ENCODE data around the gene RB1.

GRCh38 chr13:48505012-48505411 is 201.5 kb downstream of the RB1 start:
- no peak for TF ChIP-seq POLR2AphosphoS5 (IDR thresholded peaks at IDR 0.05)
- TF ChIP-seq CTCF (IDR thresholded peaks at IDR 0.05) = no peak
